ELF-1 (cell line): ENCODE results near the gene TSKS.

ENCODE experiments used
- DNase-seq: peaks from one replicate; pipeline ENCODE4 v3.0.0-alpha.2; 2016; ENCODE audit warnings: low read depth, low spot score

TSKS gene

DNA sequence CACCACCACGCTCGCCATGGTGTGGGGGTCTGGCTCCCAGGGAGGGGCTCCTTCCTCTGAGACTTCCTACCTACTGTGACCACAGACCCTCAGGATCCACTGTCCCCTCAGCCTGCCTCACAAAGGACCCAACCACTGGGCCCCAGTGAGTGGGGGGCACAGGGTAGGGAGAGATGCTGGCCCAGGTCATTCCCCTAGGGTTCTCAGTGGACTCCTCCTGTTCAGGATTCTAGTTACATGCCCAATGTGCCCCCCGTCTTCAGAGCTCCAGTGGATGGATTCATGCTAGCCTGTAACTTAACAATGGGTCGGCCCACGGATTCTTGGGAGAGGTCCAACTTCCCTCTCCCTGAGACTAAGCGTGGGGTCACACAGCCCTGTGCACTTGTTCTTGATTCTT lies at the start of gene TSKS:
Gene TSKS, minus strand, starts transcription at position 77 of the 400 bp plus-strand sequence. Its CDS starts 59 bp downstream, at position 18.
- no peak for DNase-seq

GRCh38 chr19:49812452-49812996 lies 49.4 kb upstream of the TSKS start:
- DNase-seq, result no peak

DNA sequence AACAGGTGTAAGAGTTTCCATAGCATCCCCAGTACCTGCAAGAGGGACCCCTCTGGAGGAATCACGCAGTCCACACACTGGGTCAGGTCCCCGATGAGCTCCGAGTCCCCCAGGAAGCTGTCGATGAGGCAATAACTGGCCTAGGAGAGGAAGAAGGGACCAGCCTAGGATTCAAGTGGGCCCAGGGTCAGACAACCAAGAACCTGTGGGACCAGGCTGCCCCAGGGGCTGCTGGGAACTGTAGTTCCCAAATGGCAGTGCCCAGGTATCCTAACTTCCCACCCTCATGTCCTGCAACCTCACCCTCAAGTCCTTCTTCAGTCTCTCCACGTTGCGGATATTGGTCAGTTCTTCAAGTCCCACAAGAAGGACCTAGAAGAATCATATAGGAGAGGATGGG lies 48.2 kb upstream of the TSKS start:
- no peak for DNase-seq

- no peak for DNase-seq
Measured at GRCh38 chr19:49809941-49810389, 46.9 kb upstream of the TSKS start.

DNA sequence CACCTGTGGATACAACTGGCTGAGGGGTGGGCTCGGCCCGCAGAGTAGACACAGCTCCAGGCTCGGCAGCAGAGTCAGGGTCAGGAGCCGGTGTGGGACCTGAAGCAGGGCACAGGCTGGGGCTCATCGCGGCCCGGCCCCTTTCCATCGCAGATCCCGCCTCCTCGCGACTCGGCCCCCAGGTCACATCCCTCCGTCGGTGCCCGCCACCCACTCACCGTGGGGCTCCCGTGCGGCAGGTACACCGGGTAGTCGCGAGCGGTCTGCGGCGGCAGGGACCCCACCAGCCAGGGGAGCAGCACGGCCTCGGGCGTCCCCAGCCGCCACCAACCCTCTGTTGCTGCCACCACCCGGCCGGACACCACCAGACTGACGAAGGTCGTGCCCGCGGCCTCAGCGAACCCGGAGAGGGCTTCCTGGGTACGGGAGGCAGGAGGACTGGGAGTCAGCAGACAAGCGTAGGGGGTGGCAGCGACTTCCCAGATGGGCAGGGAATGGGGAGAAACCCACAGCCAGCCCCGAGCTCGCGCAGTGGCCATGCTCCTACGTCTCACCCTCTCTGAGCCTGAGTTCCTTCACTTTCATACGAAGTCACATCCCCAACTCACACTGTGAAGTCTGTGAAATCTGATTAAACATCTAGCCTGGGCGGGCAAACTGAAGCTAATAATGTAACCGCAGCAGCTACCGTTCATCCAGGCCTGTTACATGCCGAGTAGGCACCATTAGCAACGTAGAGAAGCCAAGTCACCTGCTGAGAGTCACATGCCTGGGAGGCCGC lies 46.2 kb upstream of the TSKS start:
- peak; percentile 70 for DNase-seq

DNA sequence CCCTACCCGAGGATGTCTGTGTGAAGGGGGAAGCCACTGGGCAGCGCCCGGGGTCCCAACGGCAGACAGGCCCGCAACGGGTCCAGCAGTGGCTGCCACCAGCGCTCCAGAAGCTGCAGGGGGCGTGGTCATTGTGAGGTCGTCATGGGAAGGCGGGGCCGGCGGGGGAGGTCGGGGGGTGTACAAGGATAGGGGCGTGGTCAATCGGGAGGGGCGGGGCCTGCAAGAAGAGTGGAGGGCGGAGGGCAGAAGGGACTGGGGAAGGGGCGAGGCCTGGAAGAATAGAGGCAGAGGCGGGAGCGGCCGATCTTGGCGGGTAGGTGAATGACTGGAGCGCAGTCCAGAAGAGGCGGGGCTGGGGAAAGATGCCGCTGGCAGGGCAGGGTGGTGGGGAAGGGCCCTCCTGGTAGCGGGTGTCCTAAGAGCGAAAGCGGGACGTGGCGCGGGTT lies 45.6 kb upstream of the TSKS start:
- peak; percentile 95 for DNase-seq

DNA sequence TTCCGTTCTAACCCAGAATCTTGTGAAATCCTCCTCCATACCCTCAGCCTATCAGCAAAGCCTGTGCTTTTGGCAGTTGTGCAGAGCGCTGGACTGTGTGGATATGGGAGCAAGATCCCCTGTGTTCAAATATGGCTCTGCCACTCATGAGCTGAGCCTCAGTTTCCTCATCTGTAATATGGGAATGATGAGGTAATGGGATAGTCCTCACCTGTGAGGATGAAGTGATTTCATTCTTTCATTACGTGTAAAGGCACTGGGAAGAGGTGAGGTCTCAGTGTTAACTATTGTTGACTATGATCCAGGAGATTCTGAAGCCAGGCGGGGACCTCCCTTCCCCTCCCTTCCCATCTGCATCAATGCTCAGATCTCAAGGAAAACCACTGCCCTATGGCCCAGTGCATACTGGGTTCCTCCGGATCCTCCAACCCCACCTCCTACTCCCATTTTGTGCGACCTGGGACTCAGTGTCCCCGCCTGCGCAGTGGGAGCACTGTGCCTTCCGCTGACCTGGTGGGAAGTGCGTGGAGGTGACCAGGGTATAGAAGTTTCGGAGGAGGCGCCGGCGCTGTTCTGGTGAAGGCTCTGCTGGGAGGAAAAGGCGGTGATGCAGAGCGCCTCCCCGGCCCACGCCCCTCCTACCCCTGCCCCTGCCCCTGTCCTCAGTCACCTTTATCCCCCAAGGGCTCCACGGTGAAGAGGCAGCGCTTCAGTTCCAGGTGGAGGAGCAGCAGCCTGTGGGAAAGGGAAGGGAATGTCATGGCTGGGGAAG lies 45.0 kb upstream of the TSKS start:
- DNase-seq, result no peak

DNA sequence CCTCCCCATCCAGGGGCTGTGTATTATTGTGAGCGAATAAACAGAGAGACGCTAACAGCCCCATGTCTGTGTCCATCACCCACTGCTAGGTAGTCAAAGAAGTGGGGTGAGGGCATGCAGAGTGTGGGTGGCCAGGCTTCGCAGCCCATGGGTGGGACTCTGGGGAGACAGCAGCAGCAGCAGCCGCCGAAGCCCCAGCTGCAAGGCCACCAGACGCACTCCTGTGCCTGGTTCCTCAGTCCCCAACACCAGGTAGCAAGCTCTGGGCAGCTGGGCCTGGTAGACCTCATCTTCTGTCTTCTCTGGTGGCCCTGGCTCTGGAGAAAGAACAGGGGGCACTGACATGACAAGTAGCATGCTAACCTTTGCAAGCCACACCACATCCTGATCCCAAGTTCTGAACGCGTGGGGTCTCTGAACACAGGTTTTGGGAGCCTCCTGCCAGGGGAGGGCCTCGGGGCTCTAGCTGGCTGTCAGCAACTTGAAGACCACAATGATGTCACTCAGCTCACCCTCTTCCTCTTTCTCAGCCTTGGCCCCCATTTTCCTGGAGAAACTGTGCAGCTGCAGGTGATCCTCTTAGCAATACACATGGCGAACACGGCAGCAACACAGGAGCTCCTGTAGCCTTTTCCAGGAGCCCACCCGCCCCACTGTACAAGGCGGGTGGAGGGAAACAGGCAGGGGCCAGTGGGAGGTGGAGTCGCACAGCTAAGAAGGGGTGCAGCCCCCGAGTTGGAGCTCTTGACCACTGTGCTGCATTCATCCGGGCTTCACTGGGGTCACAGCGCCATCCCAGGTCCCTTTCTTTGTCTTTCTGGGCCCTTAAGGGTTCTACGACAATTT lies 44.2 kb upstream of the TSKS start:
- DNase-seq, result no peak

DNA sequence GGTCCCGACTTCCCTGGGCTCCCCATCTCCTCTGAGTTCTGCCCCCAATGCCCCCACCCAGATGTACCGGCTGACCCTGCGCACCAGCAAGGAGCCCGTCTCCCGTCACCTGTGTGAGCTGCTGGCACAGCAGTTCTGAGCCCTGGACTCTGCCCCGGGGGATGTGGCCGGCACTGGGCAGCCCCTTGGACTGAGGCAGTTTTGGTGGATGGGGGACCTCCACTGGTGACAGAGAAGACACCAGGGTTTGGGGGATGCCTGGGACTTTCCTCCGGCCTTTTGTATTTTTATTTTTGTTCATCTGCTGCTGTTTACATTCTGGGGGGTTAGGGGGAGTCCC lies 43.5 kb upstream of the TSKS start:
- DNase-seq, result no peak

DNA sequence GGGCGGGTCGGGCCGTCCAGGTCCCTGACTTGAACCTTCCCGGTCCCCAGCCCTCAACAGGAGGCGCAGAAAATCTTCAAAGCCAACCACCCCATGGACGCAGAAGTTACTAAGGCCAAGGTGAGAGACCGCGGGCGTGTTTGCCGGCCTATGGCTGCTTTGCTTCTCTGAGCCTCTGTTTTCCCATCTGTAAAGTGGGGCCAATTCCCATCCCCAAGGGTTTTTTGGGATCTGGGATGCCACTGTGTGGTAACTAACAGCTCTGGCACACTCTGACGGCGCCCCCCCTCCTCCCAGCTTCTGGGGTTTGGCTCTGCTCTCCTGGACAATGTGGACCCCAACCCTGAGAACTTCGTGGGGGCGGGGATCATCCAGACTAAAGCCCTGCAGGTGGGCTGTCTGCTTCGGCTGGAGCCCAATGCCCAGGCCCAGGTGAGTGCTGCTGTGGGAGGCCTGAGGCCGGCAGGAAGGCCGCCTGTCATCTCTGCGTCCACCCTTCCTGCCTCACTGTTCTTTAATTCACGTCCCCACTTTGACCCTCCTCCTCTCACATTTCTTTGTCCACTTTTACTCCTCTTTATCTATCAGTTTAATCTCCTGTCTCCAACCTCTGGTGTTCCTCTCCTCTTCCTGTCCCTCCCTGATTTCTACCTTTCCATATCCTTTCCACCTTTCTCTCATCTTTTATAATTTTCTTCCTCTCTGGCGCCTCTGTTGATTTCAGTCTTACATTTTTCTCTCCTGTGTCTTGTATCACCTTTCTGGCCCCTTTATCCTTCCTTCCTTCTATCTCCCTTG lies 42.9 kb upstream of the TSKS start:
- DNase-seq, result no peak

GRCh38 chr19:49803529-49803856 lies 40.4 kb upstream of the TSKS start:
- DNase-seq, result no peak

- DNase-seq, result no peak
Measured at GRCh38 chr19:49802836-49803528, 39.9 kb upstream of the TSKS start.

DNA sequence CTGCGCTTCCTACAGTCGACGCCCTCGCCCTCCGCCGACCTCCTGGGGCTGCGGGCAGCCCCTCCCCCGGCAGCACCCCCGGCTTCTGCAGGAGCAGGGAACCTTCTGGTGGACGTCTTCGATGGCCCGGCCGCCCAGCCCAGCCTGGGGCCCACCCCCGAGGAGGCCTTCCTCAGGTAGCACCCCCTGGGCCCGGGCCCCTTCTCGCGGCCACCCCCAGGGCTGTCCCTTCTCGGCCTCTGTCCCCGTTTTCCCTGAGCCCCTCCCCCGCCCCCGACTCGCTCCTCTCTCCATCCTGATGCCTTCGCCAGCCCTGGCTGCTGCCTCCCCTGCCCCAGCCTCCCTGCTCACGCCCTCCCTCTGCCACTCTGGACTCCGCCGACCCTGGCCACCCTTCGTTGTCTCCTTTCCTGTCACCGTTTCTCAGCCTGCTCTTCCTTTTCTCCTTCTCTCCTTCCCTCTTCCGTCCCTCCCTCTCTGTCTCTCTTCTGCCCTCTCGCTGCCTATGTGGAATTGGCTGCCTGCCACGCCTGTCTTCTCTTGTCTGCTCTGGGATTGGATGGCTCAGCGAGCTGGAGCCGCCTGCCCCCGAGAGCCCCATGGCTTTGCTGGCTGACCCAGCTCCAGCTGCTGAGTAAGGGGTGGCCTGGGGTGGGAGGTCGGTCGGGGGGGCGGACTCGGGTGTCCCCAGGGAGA lies 39.0 kb upstream of the TSKS start:
- peak; percentile 83 for DNase-seq

GRCh38 chr19:49801401-49801888 lies 38.3 kb upstream of the TSKS start:
- DNase-seq, result no peak

DNA sequence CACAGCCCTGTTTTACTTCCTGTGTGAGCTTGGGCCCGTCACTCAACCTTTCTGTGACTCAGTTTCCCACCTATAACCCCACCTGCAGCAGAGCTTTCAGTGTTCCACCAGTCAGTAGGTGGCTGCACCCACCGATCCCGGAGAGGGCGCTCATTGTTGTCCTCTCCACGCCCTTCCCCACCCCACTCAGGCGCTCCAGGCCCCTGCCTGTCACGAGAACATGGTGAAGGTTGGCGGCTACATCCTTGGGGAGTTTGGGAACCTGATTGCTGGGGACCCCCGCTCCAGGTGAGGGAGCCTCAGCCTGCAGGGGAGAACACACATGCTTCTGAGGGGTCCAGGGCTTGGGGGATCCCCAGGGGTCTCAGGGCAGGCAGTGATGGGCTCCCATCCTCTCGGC lies 37.7 kb upstream of the TSKS start:
- DNase-seq, result no peak

DNA sequence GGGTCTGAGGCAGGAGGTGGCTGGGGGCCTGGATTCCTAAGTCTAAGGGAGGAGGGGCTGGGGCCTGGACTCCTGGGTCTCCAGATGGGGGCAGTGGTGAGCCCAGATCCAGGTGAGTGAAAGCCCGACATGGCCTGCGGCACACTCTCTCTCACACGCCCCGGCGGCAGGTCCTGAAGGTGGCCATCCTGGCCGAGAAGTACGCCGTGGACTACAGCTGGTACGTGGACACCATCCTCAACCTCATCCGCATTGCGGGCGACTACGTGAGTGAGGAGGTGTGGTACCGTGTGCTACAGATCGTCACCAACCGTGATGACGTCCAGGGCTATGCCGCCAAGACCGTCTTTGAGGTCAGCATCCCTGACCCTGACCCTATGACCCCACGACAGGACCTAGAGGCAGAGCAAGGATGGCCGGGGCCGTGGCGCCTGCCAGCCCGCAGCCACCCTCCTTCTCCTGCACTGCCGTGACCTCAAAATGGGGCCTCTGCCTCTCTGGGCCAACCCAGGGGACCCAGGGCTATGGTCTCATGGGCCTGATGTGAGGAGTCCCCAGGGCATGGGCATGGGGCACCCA lies 36.8 kb upstream of the TSKS start:
- peak; percentile 58 for DNase-seq

GRCh38 chr19:49799271-49799797 lies 36.2 kb upstream of the TSKS start:
- DNase-seq, result no peak

DNA sequence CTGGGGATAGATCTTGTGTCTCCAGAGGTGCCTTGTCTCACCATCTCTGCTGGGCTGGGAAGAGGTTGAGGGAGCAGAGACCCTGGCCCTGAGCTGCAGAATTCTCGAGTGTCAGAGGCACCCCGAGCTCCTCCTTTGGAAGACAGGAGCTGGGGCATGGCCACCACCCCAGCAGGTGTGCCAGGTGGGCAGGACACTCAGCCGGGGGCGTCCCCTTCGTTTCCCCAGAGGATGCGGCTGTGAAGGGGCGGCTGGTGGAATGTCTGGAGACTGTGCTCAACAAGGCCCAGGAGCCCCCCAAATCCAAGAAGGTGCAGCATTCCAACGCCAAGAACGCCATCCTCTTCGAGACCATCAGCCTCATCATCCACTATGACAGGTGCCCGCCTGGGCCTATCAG lies 35.5 kb upstream of the TSKS start:
- DNase-seq, result no peak

GRCh38 chr19:49795615-49796014 lies 32.5 kb upstream of the TSKS start:
- DNase-seq, result no peak
